K562 (cell line): ENCODE results near the gene NCF2. TPM values are rescaled to one million over a fixed set of nuclear protein-coding genes. Genes with fewer than 3 reads are reported as not detected.

Source experiments
- ATAC-seq: fragments of 200-7000 bp; cut with Tn5 transposase; 3 replicates; pipeline ENCODE4 v1.9.1; 2020; ENCODE audit warnings: moderate library complexity
- BruUV-seq: library from RNA; stranded (reverse); fragments of 400-500 nt; replicated peaks from 2 replicates; lab custom pipeline; 2021; lab: Mats Ljungman, UMichigan
- CTCF ChIA-PET: fragments of 300-600 bp; formaldehyde crosslinking; extraction: SDS; loops from one replicate; lab custom pipeline; 2021; ENCODE audit warnings: low intra/inter-chr PET ratio; lab: Yijun Ruan, JAX
- POLR2A ChIA-PET: fragments of 300-600, 350-650 bp; sonication (Branson Sonifier 250); formaldehyde crosslinking; extraction: SDS; loops from one replicate; lab custom pipeline; 2021; ENCODE audit warnings: antibody characterized with exemption, inconsistent platforms; lab: Yijun Ruan, JAX
- DNase-seq, 4 experiments: peaks; one replicate each; pipeline versions ENCODE4 v3.0.0 to v3.0.0-alpha.2; 2011 to 2018; ENCODE audit warnings: low spot score in 3 of 4, mixed read lengths in 3 of 4; ENCODE audit errors: extremely low read depth in 1 of 4
- FAIRE-seq: peaks from 2 replicates; lab custom pipeline; 2011; peaks lifted over from hg19 to GRCh38; lab: Jason Lieb, UNC
- H2AFZ ChIP-seq: 2 replicates; pipeline ENCODE4 v1.6.0; 2011; ENCODE audit warnings: low read depth, low read length, control low read depth, inconsistent platforms
- H3K27ac ChIP-seq: fragments of 200-600 bp; 3 replicates; pipeline ENCODE4 v1.8.0; 2011; ENCODE audit warnings: low read depth, mild to moderate bottlenecking, control low read depth, inconsistent platforms, low read length, moderate library complexity, mixed read lengths; ENCODE audit errors: extremely low read depth
- H3K27me3 ChIP-seq, 2 experiments: fragments of 300-600 bp in 1 of 2; 2 replicates in 1 of 2; 3 replicates in 1 of 2; pipeline versions ENCODE4 v1.6.0 to v1.8.0; 2011; ENCODE audit warnings: inconsistent platforms in 2 of 2, low read length in 2 of 2, mild to moderate bottlenecking in 1 of 2, mixed read lengths in 1 of 2, moderate library complexity in 1 of 2; ENCODE audit not compliant: control insufficient read depth in 2 of 2, insufficient read depth in 2 of 2
- H3K36me3 ChIP-seq: fragments of 300-600 bp; 3 replicates; pipeline ENCODE4 v1.8.0; 2011; ENCODE audit warnings: mild to moderate bottlenecking, low read length, inconsistent platforms; ENCODE audit not compliant: control insufficient read depth, insufficient read depth
- H3K4me1 ChIP-seq, 2 experiments: fragments of 200-600 bp in 1 of 2; replicated peaks in 1 of 2; 2 replicates in 1 of 2; 3 replicates in 1 of 2; pipeline versions ENCODE4 v1.5.1 to v1.8.0; 2011; ENCODE audit warnings: inconsistent platforms in 2 of 2, low read length in 2 of 2, mild to moderate bottlenecking in 1 of 2, mixed read lengths in 1 of 2, moderate library complexity in 1 of 2; ENCODE audit not compliant: control insufficient read depth in 2 of 2, insufficient read depth in 2 of 2
- H3K4me2 ChIP-seq: 2 replicates; pipeline ENCODE4 v1.6.1; 2011; ENCODE audit warnings: low read length, control low read depth, inconsistent platforms, mixed read lengths; ENCODE audit not compliant: insufficient read depth
- H3K4me3 ChIP-seq: fragments of 200-600 bp; sonication (generic), shearing (Covaris generic); 2 replicates; pipeline ENCODE4 v1.5.1; 2016; ENCODE audit warnings: control low read depth, inconsistent platforms
- H3K79me2 ChIP-seq: fragments of 200-600 bp; 3 replicates; pipeline ENCODE4 v1.8.0; 2011; ENCODE audit warnings: low read length, inconsistent platforms; ENCODE audit not compliant: control insufficient read depth, insufficient read depth
- H3K9ac ChIP-seq, 2 experiments: 2 replicates each; pipeline versions ENCODE4 v1.6.0 to v1.6.1; 2011; ENCODE audit warnings: low read depth in 2 of 2, low read length in 2 of 2, control low read depth in 1 of 2, inconsistent platforms in 1 of 2, mild to moderate bottlenecking in 1 of 2, mixed read lengths in 1 of 2; ENCODE audit not compliant: insufficient read depth in 1 of 2
- H3K9me1 ChIP-seq: one replicate; pipeline ENCODE4 v1.6.0; 2011; ENCODE audit warnings: inconsistent platforms, mild to moderate bottlenecking, low read length, moderate library complexity; ENCODE audit not compliant: control insufficient read depth, insufficient read depth
- H3K9me3 ChIP-seq: replicated peaks from 2 replicates; pipeline ENCODE4 v1.5.1; 2011; ENCODE audit warnings: low read depth, low read length, inconsistent platforms; ENCODE audit not compliant: control insufficient read depth, insufficient read depth
- H4K20me1 ChIP-seq: replicated peaks from 2 replicates; pipeline ENCODE4 v1.6.1; 2011; ENCODE audit warnings: low read length, inconsistent platforms, mixed read lengths; ENCODE audit not compliant: control insufficient read depth, insufficient read depth
- AFF1 ChIP-seq, 2 experiments: fragments of 450-650 bp; IDR thresholded peaks; 2 replicates each; pipeline ENCODE4 v1.6.1; 2018; ENCODE audit warnings: mild to moderate bottlenecking in 2 of 2, low read depth in 1 of 2; ENCODE audit not compliant: partially characterized antibody in 2 of 2
- BMI1 ChIP-seq: fragments of 150-350 bp; IDR thresholded peaks from 2 replicates; pipeline ENCODE4 v1.6.1; 2014; ENCODE audit warnings: low read length
- BRF1 ChIP-seq: IDR thresholded peaks from 3 replicates; pipeline ENCODE4 v1.6.1; 2011; ENCODE audit warnings: borderline replicate concordance, mild to moderate bottlenecking; ENCODE audit not compliant: insufficient read length; ENCODE audit errors: extremely low read depth
- DEAF1 ChIP-seq: fragments of 450-650 bp; formaldehyde crosslinking; IDR thresholded peaks from 2 replicates; pipeline ENCODE4 v1.4.0; 2020; ENCODE audit warnings: mild to moderate bottlenecking, moderate library complexity
- JUND ChIP-seq, 2 experiments: IDR thresholded peaks; 2 replicates in 1 of 2; 3 replicates in 1 of 2; pipeline ENCODE4 v1.6.1; 2011; ENCODE audit warnings: borderline replicate concordance in 2 of 2, low read depth in 2 of 2, low read length in 2 of 2, improper control_type of control experiment in 1 of 2, missing biosample characterization in 1 of 2, missing genetic modification characterization in 1 of 2, missing genetic modification reagents in 1 of 2
- MEF2A ChIP-seq: IDR thresholded peaks from 2 replicates; pipeline ENCODE4 v1.6.1; 2011; ENCODE audit warnings: low read depth, mild to moderate bottlenecking, low read length, moderate library complexity; ENCODE audit not compliant: control insufficient read depth
- RBM14 ChIP-seq: fragments of 200-400 bp; formaldehyde crosslinking; IDR thresholded peaks from 2 replicates; pipeline ENCODE4 v1.6.1; 2018; ENCODE audit warnings: low read depth, mild to moderate bottlenecking, low read length, moderate library complexity, borderline replicate concordance; ENCODE audit not compliant: insufficient read depth
- TCF7L2 ChIP-seq: fragments of 150-350 bp; IDR thresholded peaks from 2 replicates; pipeline ENCODE4 v1.6.1; 2016; ENCODE audit warnings: low read depth, mild to moderate bottlenecking, low read length, moderate library complexity
- ZKSCAN1 ChIP-seq: fragments of 150-350 bp; IDR thresholded peaks from 2 replicates; pipeline ENCODE4 v1.6.1; 2016; ENCODE audit warnings: low read depth, low read length
- ZNF586 ChIP-seq: fragments of 450-650 bp; formaldehyde crosslinking; conservative IDR thresholded peaks from 2 replicates; pipeline ENCODE4 v1.4.0; 2020; ENCODE audit warnings: mild to moderate bottlenecking, moderate library complexity
- ZNF780A ChIP-seq: fragments of 250-450 bp; sonication (Bioruptor Pico); IDR thresholded peaks from 2 replicates; pipeline ENCODE4 v1.5.0; 2021; ENCODE audit warnings: mild to moderate bottlenecking
- WGBS: fragments of 100-300 bp; shearing (Covaris generic); methylation state at CpG from one replicate; pipeline ENCODE4 v1.1.6; 2016; ENCODE audit warnings: low coverage, mixed read lengths; ENCODE audit not compliant: insufficient coverage; ENCODE audit errors: missing lambda C conversion rate; 5-methylcytosine and 5-hydroxymethylcytosine counted together
- in situ Hi-C: fragments of 300-500 bp; cut with MboI; formaldehyde crosslinking; loops from 4 replicates; pipeline ENCODE4 v1.15.0; 2018; ENCODE audit warnings: inconsistent platforms, mixed read lengths
- intact Hi-C: fragments of 100-400 bp; cut with micrococcal nuclease; formaldehyde crosslinking; loops from 2 replicates; pipeline ENCODE4 v1.14.2; 2022
- polyA plus RNA-seq, 8 experiments: library from polyadenylated mRNA; depleted of rRNA in 4 of 8; stranded (reverse) in 5 of 8; unstranded in 3 of 8; fragments of >200 nt; fragmentation: Nextera tagmentation in 2 of 8; fragmentation: Illumina TruSeq in 1 of 8; extraction: Ambion mirVana in 2 of 8; extraction: Trizol in 1 of 8; gene quantifications; 2 replicates each; pipeline versions ENCODE4 v1.2.1 to v1.2.3, GENCODE V29; 2011 to 2014; ENCODE audit warnings: inconsistent platforms in 1 of 8, missing spikeins in 1 of 8
- total RNA-seq, 7 experiments: library from RNA; depleted of rRNA in 6 of 7; stranded (reverse); fragments of >200 nt in 6 of 7; fragmentation: Illumina TruSeq in 2 of 7; extraction: Trizol in 2 of 7; gene quantifications; 2 replicates each; pipeline versions ENCODE4 v1.2.1 to v1.2.3, GENCODE V29; 2011 to 2021; ENCODE audit warnings: low replicate concordance in 1 of 7
- TF ChIP-seq, protein P1 (sequence below): fragments of 200-800 bp; sonication (Bioruptor generic); IDR thresholded peaks from 2 replicates; pipeline ENCODE4 v1.6.1; 2017; ENCODE audit warnings: missing genetic modification characterization, missing compliant biosample characterization

Gene NCF2
- total and polyA plus RNA-seq, 9 of the 15 experiments (the other 6 are each of a cell fraction or from before 2014, with no cell fraction given), result 0.07 to 0.54 (median 0.16) TPM; not detected in 3

- POLR2A ChIA-PET, result interaction anchor here (0.9 kb wide), 1 partner anchor 9 kb away, joined by 4 read pairs; no protein-coding TSS in a partner anchor
- in situ Hi-C loops, result no loop called here
These were observed 43.8 kb downstream of the NCF2 start for GRCh38 chr1:183546427-183546826.

More at GRCh38 chr1:183546427-183546826, 43.8 kb downstream of the NCF2 start:
- Histone ChIP-seq H3K4me3 (no peak overlapping the region), H3K4me2 (no peak overlapping the region), H4K20me1 (no peaks in the 10 kb centered on the region), H3K36me3 (peaks cover 97% of the 10 kb centered on the region), H3K9me3 (no peaks in the 10 kb centered on the region), H3K27ac (no peak overlapping the region), H3K4me1 (no peaks in the 10 kb centered on the region), H3K27me3 (no peaks in the 10 kb centered on the region), H3K9ac (no peak overlapping the region), H2AFZ (no peak overlapping the region), H3K9me1 (no peaks in the 10 kb centered on the region), H3K79me2 (no peaks in the 10 kb centered on the region)
- TF ChIP-seq ZNF586 (no peak), JUND (IDR thresholded peaks at IDR 0.05; ENCODE audit: borderline replicate concordance, low read depth, low read length) (no peak), JUND (tag; IDR thresholded peaks at IDR 0.05; ENCODE audit: borderline replicate concordance, low read depth, low read length) (no peak), ZKSCAN1 (no peak), RBM14 (no peak), BMI1 (no peak), ZNF780A (no peak), AFF1 (IDR thresholded peaks at IDR 0.05; ENCODE audit: low read depth in 1 of 2, partially characterized antibody in 2 of 2) (no peak), TCF7L2 (no peak), BRF1 (no peak), MEF2A (no peak), DEAF1 (CRISPR knock-in tag) (no peak)
- TF ChIP-seq, protein P1, sequence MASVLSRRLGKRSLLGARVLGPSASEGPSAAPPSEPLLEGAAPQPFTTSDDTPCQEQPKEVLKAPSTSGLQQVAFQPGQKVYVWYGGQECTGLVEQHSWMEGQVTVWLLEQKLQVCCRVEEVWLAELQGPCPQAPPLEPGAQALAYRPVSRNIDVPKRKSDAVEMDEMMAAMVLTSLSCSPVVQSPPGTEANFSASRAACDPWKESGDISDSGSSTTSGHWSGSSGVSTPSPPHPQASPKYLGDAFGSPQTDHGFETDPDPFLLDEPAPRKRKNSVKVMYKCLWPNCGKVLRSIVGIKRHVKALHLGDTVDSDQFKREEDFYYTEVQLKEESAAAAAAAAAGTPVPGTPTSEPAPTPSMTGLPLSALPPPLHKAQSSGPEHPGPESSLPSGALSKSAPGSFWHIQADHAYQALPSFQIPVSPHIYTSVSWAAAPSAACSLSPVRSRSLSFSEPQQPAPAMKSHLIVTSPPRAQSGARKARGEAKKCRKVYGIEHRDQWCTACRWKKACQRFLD (CRISPR knock-in tag), result no peak
- no TSS peak for BruUV-seq
- ATAC-seq (no peak), DNase-seq (no peak), FAIRE-seq (no peak)
- CTCF ChIA-PET, result no interaction called here
- intact Hi-C loops, result loop anchor here (5.0 kb wide), 1 partner anchor 76 kb away; no protein-coding TSS in a partner anchor
- 85% methylated on average over 2 of the region's 2 CpGs for WGBS
